ENCODE results near the gene TSPAN18. TPM values are rescaled to one million over a fixed set of nuclear protein-coding genes. Genes with fewer than 3 reads are reported as not detected.

TSPAN18 gene
- total RNA-seq, 4 donors from 2014 or later = 31.1 to 74.6 (median 34.7) TPM

DNA sequence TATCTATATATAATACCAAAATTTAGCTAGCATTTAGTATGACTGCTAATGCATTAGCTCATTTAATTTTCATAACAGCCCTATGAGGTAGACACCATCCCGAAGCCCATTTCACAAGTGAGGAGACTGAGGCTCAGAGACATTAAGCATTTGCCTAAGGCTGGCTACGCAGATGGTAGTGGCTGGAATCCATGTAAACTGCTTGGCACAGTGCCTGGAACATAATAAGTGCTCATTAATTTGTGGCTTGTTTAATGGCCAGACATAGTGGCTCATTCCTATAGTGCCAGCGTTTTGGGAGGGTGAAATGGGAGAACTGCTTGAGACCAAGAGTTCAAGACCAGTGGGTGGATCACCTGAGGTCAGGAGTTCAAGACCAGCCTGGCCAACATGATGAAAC, 241.7 kb downstream of the TSPAN18 start:
- Histone ChIP-seq H3K4me3 (no peak overlapping the region), H3K4me1 (no peaks in the 10 kb centered on the region), H3K9me3 (no peaks in the 10 kb centered on the region), H3K27me3 (no peaks in the 10 kb centered on the region), H3K27ac (no peak overlapping the region), H3K36me3 (no peaks in the 10 kb centered on the region)
- no peak for ATAC-seq
- no peak for TF ChIP-seq POLR2AphosphoS5 (IDR thresholded peaks at IDR 0.05)
- TF ChIP-seq EP300 (IDR thresholded peaks at IDR 0.05) = no peak
- TF ChIP-seq, protein P1, sequence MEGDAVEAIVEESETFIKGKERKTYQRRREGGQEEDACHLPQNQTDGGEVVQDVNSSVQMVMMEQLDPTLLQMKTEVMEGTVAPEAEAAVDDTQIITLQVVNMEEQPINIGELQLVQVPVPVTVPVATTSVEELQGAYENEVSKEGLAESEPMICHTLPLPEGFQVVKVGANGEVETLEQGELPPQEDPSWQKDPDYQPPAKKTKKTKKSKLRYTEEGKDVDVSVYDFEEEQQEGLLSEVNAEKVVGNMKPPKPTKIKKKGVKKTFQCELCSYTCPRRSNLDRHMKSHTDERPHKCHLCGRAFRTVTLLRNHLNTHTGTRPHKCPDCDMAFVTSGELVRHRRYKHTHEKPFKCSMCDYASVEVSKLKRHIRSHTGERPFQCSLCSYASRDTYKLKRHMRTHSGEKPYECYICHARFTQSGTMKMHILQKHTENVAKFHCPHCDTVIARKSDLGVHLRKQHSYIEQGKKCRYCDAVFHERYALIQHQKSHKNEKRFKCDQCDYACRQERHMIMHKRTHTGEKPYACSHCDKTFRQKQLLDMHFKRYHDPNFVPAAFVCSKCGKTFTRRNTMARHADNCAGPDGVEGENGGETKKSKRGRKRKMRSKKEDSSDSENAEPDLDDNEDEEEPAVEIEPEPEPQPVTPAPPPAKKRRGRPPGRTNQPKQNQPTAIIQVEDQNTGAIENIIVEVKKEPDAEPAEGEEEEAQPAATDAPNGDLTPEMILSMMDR (IDR thresholded peaks at IDR 0.05) = no peak
- TF ChIP-seq POLR2A (IDR thresholded peaks at IDR 0.05) = no peak
- 55% methylated on average over 3 of the region's 3 CpGs; no CpG with 5 or more reads in 1 of the 2 donors for WGBS, 2 donors (ENCODE audit: low coverage in 1 of 2)

DNA sequence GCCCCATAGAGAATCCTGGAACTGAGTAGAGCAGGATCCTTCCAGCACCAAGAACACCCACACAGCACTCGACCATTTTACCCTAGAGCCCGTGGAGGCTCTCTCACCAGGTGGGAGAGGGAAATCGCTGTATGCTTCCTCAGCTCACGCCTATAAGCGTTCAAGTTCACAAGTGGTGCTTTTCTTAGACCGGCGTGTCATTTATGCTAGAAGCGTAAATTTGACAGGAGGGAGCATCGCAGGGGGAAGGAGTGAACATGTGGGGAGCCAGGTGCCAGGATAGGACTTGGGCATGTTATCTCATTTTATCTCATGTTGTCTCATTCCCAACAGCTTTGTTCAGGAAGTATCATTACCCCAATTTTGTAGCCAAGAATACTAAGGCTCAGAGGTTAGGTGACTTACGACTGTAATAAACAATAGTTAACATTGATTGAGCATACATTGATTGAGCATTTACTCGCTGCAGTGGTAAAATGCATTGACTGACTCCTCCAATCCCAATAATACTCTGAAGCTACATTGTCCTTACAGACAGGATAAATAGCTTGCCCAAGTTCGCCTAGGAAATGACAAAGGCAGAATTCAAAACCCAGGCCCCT, 243.0 kb downstream of the TSPAN18 start:
- Histone ChIP-seq H3K4me1 (no peaks in the 10 kb centered on the region), H3K36me3 (no peaks in the 10 kb centered on the region), H3K9me3 (no peaks in the 10 kb centered on the region), H3K27me3 (no peaks in the 10 kb centered on the region), H3K4me3 (no peak overlapping the region), H3K27ac (no peak overlapping the region)
- 79 to 93% methylated on average over 6 to 9 of the region's 12 CpGs for WGBS, 2 donors (ENCODE audit: low coverage in 1 of 2)
- TF ChIP-seq EP300 (IDR thresholded peaks at IDR 0.05) (no peak), POLR2A (IDR thresholded peaks at IDR 0.05) (no peak), POLR2AphosphoS5 (IDR thresholded peaks at IDR 0.05) (no peak)
- TF ChIP-seq, protein P1 (IDR thresholded peaks at IDR 0.05) = no peak
- no peak for ATAC-seq

DNA sequence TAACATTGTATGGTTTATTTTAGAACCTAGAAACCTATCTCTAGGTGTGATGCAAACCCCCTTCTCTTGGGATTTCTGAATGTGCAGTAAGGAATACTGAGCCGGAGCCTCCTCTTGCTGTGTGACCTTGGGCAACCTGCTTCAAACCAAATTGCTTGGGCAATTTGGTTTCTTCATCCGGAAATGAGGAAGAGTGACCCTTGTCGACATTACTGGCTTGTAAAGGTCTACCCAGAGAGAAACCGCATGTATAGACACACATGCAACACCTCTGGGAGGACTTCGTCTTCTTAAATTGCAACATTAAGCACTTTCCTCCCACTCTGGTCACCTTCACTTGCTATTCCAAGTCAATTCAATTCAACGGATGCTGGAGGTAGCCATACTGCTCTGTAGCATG, 243.5 kb downstream of the TSPAN18 start:
- Histone ChIP-seq H3K9me3 (no peaks in the 10 kb centered on the region), H3K27ac (no peak overlapping the region), H3K4me3 (no peak overlapping the region), H3K4me1 (no peaks in the 10 kb centered on the region), H3K27me3 (no peaks in the 10 kb centered on the region), H3K36me3 (no peaks in the 10 kb centered on the region)
- no peak for TF ChIP-seq EP300 (IDR thresholded peaks at IDR 0.05)
- TF ChIP-seq, protein P1 (IDR thresholded peaks at IDR 0.05) = no peak
- TF ChIP-seq POLR2AphosphoS5 (IDR thresholded peaks at IDR 0.05) = no peak
- TF ChIP-seq POLR2A (IDR thresholded peaks at IDR 0.05) = no peak
- ATAC-seq = no peak
- WGBS, 2 donors (ENCODE audit: low coverage in 1 of 2) = 93 to 100% methylated on average over 3 to 6 of the region's 6 CpGs

DNA sequence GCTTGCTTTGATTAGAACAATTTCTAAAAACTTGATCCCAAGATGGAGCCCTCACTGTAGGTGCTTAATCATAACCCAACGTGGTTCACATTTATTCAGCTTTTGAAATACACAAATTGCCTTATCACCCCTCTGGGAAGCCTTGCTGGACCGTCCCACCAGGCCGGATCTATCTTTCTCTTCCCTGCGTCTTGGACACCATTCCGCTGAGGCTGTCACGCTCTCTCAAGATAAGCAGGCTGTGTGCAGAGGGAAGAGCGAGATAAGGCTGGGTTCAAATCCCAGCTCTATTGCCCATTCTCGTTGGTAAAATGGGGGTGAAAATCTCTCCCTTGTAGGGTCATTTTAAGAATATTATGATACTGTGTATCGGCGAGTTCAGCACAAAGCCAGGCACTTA, 244.4 kb downstream of the TSPAN18 start:
- WGBS, 2 donors (ENCODE audit: low coverage in 1 of 2) = 74 to 100% methylated on average over 5 to 10 of the region's 10 CpGs
- no peak overlapping the region for H3K27ac ChIP-seq
- H3K27me3 ChIP-seq = no peaks in the 10 kb centered on the region
- no peaks in the 10 kb centered on the region for H3K9me3 ChIP-seq
- H3K4me3 ChIP-seq = no peak overlapping the region
- ATAC-seq = no peak
- no peaks in the 10 kb centered on the region for H3K36me3 ChIP-seq
- TF ChIP-seq POLR2A (IDR thresholded peaks at IDR 0.05) (no peak), POLR2AphosphoS5 (IDR thresholded peaks at IDR 0.05) (no peak), EP300 (IDR thresholded peaks at IDR 0.05) (no peak)
- TF ChIP-seq, protein P1 (IDR thresholded peaks at IDR 0.05) = no peak
- H3K4me1 ChIP-seq = no peaks in the 10 kb centered on the region

GRCh38 chr11:44972746-44973435, 246.1 kb downstream of the TSPAN18 start:
- no peaks in the 10 kb centered on the region for H3K4me1 ChIP-seq
- no peaks in the 10 kb centered on the region for H3K9me3 ChIP-seq
- no peak for TF ChIP-seq POLR2A (IDR thresholded peaks at IDR 0.05)
- TF ChIP-seq POLR2AphosphoS5 (IDR thresholded peaks at IDR 0.05) = no peak
- TF ChIP-seq EP300 (IDR thresholded peaks at IDR 0.05) = no peak
- TF ChIP-seq, protein P1 (IDR thresholded peaks at IDR 0.05) = no peak
- no peak overlapping the region for H3K27ac ChIP-seq
- no peak overlapping the region for H3K4me3 ChIP-seq
- no peaks in the 10 kb centered on the region for H3K27me3 ChIP-seq
- 71 to 89% methylated on average over 11 to 12 of the region's 19 CpGs for WGBS, 2 donors (ENCODE audit: low coverage in 1 of 2)
- no peak for ATAC-seq
- H3K36me3 ChIP-seq = no peaks in the 10 kb centered on the region

All from gastroesophageal sphincter (tissue), 4 donors.